ENCODE data around the gene DONSON. TPM values are rescaled to one million over a fixed set of nuclear protein-coding genes. Genes with fewer than 3 reads are reported as not detected.

Gene DONSON
- total and polyA plus RNA-seq, 2 of the 13 experiments (the other 11 are each of a cell fraction or from before 2014, with no cell fraction given): 35.4 to 63.6 TPM

GRCh38 chr21:33541756-33542639, 46.5 kb downstream of the DONSON start, which contains the start of gene GART (continued):
- TF ChIP-seq ZNF703 (CRISPR knock-in tag; IDR thresholded peaks at IDR 0.05; ENCODE audit: borderline replicate concordance) (no peak), ZNF567 (CRISPR knock-in tag; IDR thresholded peaks at IDR 0.05; ENCODE audit: borderline replicate concordance) (no peak), ARHGAP35 (CRISPR knock-in tag; IDR thresholded peaks at IDR 0.05; ENCODE audit: borderline replicate concordance) (no peak), ZNF367 (CRISPR knock-in tag; IDR thresholded peaks at IDR 0.05; ENCODE audit: borderline replicate concordance) (no peak), ZNF784 (CRISPR knock-in tag; IDR thresholded peaks at IDR 0.05; ENCODE audit: borderline replicate concordance) (no peak), DMTF1 (CRISPR knock-in tag; IDR thresholded peaks at IDR 0.05) (no peak), TSC22D2 (CRISPR knock-in tag; IDR thresholded peaks at IDR 0.05; ENCODE audit: borderline replicate concordance) (no peak; the same call in 1 of the 2 replicates), ZFP36 (IDR thresholded peaks at IDR 0.05; ENCODE audit: borderline replicate concordance, low read depth, low read length, partially characterized antibody) (no peak), ZFP82 (CRISPR knock-in tag; IDR thresholded peaks at IDR 0.05; ENCODE audit: borderline replicate concordance) (peak; percentile 72), ZNF468 (CRISPR knock-in tag; IDR thresholded peaks at IDR 0.05) (no peak), CREB3 (CRISPR knock-in tag; IDR thresholded peaks at IDR 0.05) (peak; percentile 52; the same call in 1 of the 2 replicates), ARNTL (CRISPR knock-in tag; IDR thresholded peaks at IDR 0.05) (0 out of 2 replicates have a peak, but pooled peaks have one; percentile 16), SNAPC2 (CRISPR knock-in tag; IDR thresholded peaks at IDR 0.05) (0 out of 2 replicates have a peak, but pooled peaks have one; percentile 43), MED8 (CRISPR knock-in tag; IDR thresholded peaks at IDR 0.05; ENCODE audit: insufficient replicate concordance) (peak; percentile 75), SPEN (CRISPR knock-in tag; IDR thresholded peaks at IDR 0.05; ENCODE audit: low read depth) (peak; percentile 57), ZNF75D (CRISPR knock-in tag; IDR thresholded peaks at IDR 0.05; ENCODE audit: borderline replicate concordance) (no peak), U2AF1 (optimal IDR thresholded peaks at IDR 0.05; ENCODE audit: low read depth, low read length) (no peak), RELA (CRISPR knock-in tag; IDR thresholded peaks at IDR 0.05) (no peak), NFRKB (IDR thresholded peaks at IDR 0.05) (no peak), IRX3 (CRISPR knock-in tag; IDR thresholded peaks at IDR 0.05; ENCODE audit: borderline replicate concordance, low read depth) (no peak), GPBP1L1 (CRISPR knock-in tag; IDR thresholded peaks at IDR 0.05) (no peak), PHF20 (CRISPR knock-in tag; IDR thresholded peaks at IDR 0.05) (no peak; the same call in 1 of the 2 replicates), HCFC1 (IDR thresholded peaks at IDR 0.05; ENCODE audit: low read depth, low read length) (no peak)
